ACHN (cell line): Measurements from ENCODE around the gene ANKRD33B.

Source experiments
- DNase-seq: peaks from one replicate; pipeline ENCODE4 v3.0.0-alpha.2; 2015
- in situ Hi-C: cut with HindIII; loops from 2 replicates; pipeline ENCODE4 v1.10.0; 2017; ENCODE audit warnings: low sequenced_read_pairs, low pct_ligation_motif_present, low pct_unique_long_range_greater_than_20kb

ANKRD33B gene

GRCh38 chr5:10584714-10585517, 21.0 kb downstream of the ANKRD33B start:
- in situ Hi-C loops = no loop called here
- no peak for DNase-seq

GRCh38 chr5:10585518-10585915, 21.6 kb downstream of the ANKRD33B start:
- no peak for DNase-seq
- in situ Hi-C loops = no loop called here

- in situ Hi-C loops = no loop called here
- no peak for DNase-seq
Observed at GRCh38 chr5:10586008-10586407, 22.1 kb downstream of the ANKRD33B start.

GRCh38 chr5:10586555-10586954, 22.7 kb downstream of the ANKRD33B start:
- in situ Hi-C loops = no loop called here
- no peak for DNase-seq

GRCh38 chr5:10588109-10588775, 24.4 kb downstream of the ANKRD33B start:
- in situ Hi-C loops = no loop called here
- no peak for DNase-seq

- in situ Hi-C loops = no loop called here
Observed at GRCh38 chr5:10588779-10589447, 25.0 kb downstream of the ANKRD33B start.

GRCh38 chr5:10590226-10590999, 26.5 kb downstream of the ANKRD33B start:
- peak; percentile 67 for DNase-seq
- in situ Hi-C loops = no loop called here

More at GRCh38 chr5:10588779-10589447, 25.0 kb downstream of the ANKRD33B start:
- no peak for DNase-seq

GRCh38 chr5:10591159-10591558, 27.3 kb downstream of the ANKRD33B start:
- in situ Hi-C loops = no loop called here
- DNase-seq = no peak

GRCh38 chr5:10591966-10592365, 28.1 kb downstream of the ANKRD33B start:
- in situ Hi-C loops = no loop called here
- no peak for DNase-seq

GRCh38 chr5:10592601-10593000, 28.7 kb downstream of the ANKRD33B start:
- DNase-seq = no peak
- in situ Hi-C loops = no loop called here

GRCh38 chr5:10593531-10594181, 29.8 kb downstream of the ANKRD33B start:
- DNase-seq = no peak
- in situ Hi-C loops = no loop called here

- DNase-seq = peak; percentile 62
- in situ Hi-C loops = no loop called here
Observed at GRCh38 chr5:10594591-10595210, 30.8 kb downstream of the ANKRD33B start.

GRCh38 chr5:10595293-10595671, 31.4 kb downstream of the ANKRD33B start:
- in situ Hi-C loops = no loop called here
- no peak for DNase-seq

- peak; percentile 82 for DNase-seq
- in situ Hi-C loops = no loop called here
Observed at GRCh38 chr5:10595672-10596309, 31.9 kb downstream of the ANKRD33B start.

- DNase-seq = no peak
- in situ Hi-C loops = no loop called here
Observed at GRCh38 chr5:10596310-10596703, 32.4 kb downstream of the ANKRD33B start.

- in situ Hi-C loops = no loop called here
- DNase-seq = no peak
Observed at GRCh38 chr5:10596886-10597451, 33.1 kb downstream of the ANKRD33B start.

GRCh38 chr5:10599113-10599512, 35.2 kb downstream of the ANKRD33B start:
- no peak for DNase-seq
- in situ Hi-C loops = no loop called here
